HG03039 (cell line): ENCODE measurements around the gene SHROOM3.

Experiments used
- ATAC-seq: cut with Tn5 transposase; IDR thresholded peaks from one replicate; pipeline ENCODE4 v1.9.1; 2021; ENCODE audit warnings: mild to moderate bottlenecking, moderate library complexity; ENCODE audit not compliant: unreplicated experiment

Gene SHROOM3

GRCh38 chr4:76800902-76801301, 365.9 kb downstream of the SHROOM3 start:
- ATAC-seq = peak; percentile 53

GRCh38 chr4:76801621-76802235, 366.7 kb downstream of the SHROOM3 start:
- no peak for ATAC-seq

- ATAC-seq = no peak
These were observed 367.4 kb downstream of the SHROOM3 start for GRCh38 chr4:76802236-76803021.

GRCh38 chr4:76803522-76803921, 368.5 kb downstream of the SHROOM3 start:
- ATAC-seq = no peak

- ATAC-seq = no peak
These were observed 369.1 kb downstream of the SHROOM3 start for GRCh38 chr4:76804096-76804495.

GRCh38 chr4:76806346-76806745, 371.3 kb downstream of the SHROOM3 start:
- no peak for ATAC-seq

- no peak for ATAC-seq
These were observed 371.7 kb downstream of the SHROOM3 start for GRCh38 chr4:76806757-76807156.

- ATAC-seq = no peak
These were observed 374.7 kb downstream of the SHROOM3 start for GRCh38 chr4:76809594-76810305.

- no peak for ATAC-seq
These were observed 376.8 kb downstream of the SHROOM3 start for GRCh38 chr4:76811604-76812412.

- ATAC-seq = no peak
These were observed 378.0 kb downstream of the SHROOM3 start for GRCh38 chr4:76813070-76813469.

- ATAC-seq = no peak
These were observed 386.6 kb downstream of the SHROOM3 start for GRCh38 chr4:76821641-76822040.

GRCh38 chr4:76822303-76822702, 387.3 kb downstream of the SHROOM3 start:
- no peak for ATAC-seq

GRCh38 chr4:76823495-76823894, 388.5 kb downstream of the SHROOM3 start:
- no peak for ATAC-seq

- ATAC-seq = no peak
These were observed 395.6 kb downstream of the SHROOM3 start for GRCh38 chr4:76830612-76830963.

- ATAC-seq = no peak
These were observed 396.1 kb downstream of the SHROOM3 start for GRCh38 chr4:76830964-76831703.

GRCh38 chr4:76831711-76832373, 396.8 kb downstream of the SHROOM3 start:
- no peak for ATAC-seq
